22Rv1 (cell line): ENCODE results near the gene EIF4A2.

Experiments
- CTCF ChIP-seq: fragments of 450-650 bp; IDR thresholded peaks from 2 replicates; pipeline ENCODE4 v1.5.1; 2017; ENCODE audit warnings: mild to moderate bottlenecking
- ZFX ChIP-seq: fragments of 450-650 bp; IDR thresholded peaks from 2 replicates; pipeline ENCODE4 v1.6.1; 2017; ENCODE audit warnings: antibody characterized with exemption, borderline replicate concordance

- TF ChIP-seq CTCF, result no peak
- TF ChIP-seq ZFX, result no peak
Measured at GRCh38 chr3:186818956-186819355, 35.6 kb downstream of the EIF4A2 start.
